Adrenal gland (tissue), 5 donors: ENCODE measurements around the gene ZNF367.

Experiments
- CTCF ChIP-seq, 6 experiments: fragments of 450-650 bp in 4 of 6; fragments of 200-600 bp in 2 of 6; sonication (generic) in 1 of 6; IDR thresholded peaks; 1 replicate in 5 of 6; 2 replicates in 1 of 6; pipeline versions ENCODE4 v1.5.1 to v1.8.0; 2016 to 2021; ENCODE audit warnings: antibody characterized with exemption in 6 of 6, mild to moderate bottlenecking in 2 of 6, moderate library complexity in 1 of 6
- POLR2A ChIP-seq, 2 donors: fragments of 450-650 bp; IDR thresholded peaks; one replicate each; pipeline ENCODE4 v1.6.1; 2017; ENCODE audit warnings: antibody characterized with exemption in 2 of 2, mild to moderate bottlenecking in 2 of 2, moderate library complexity in 1 of 2
- donor health status: DM: no; HTN: no; CAD: no.

- TF ChIP-seq CTCF (IDR thresholded peaks at IDR 0.05) (no peak), POLR2A (IDR thresholded peaks at IDR 0.05) (no peak)
Measured at GRCh38 chr9:96361668-96362067, 56.5 kb downstream of the ZNF367 start.
